Measurements from ENCODE around the gene TSSC4.

GRCh38 chr11:2444821-2445745 lies 44.5 kb downstream of the TSSC4 start, which contains the start of gene KCNQ1:
- peak; percentile 56 for TF ChIP-seq POLR2A (IDR thresholded peaks at IDR 0.05)
- TF ChIP-seq CTCF (IDR thresholded peaks at IDR 0.05), result peak in 1 of 4 donors; percentile 16

Measured in right lobe of liver (tissue), 4 donors.